AG04450 (cell line): ENCODE data around the gene BBS2. TPM values are rescaled to one million over a fixed set of nuclear protein-coding genes. Genes with fewer than 3 reads are reported as not detected.

Source experiments
- CTCF ChIA-PET: fragments of 300-600, 350-600 bp; formaldehyde crosslinking; extraction: SDS; loops from one replicate; lab custom pipeline; 2022; ENCODE audit warnings: antibody characterized with exemption, inconsistent platforms; lab: Charles Lee
- POLR2A ChIA-PET: fragments of 350-600 bp; formaldehyde crosslinking; extraction: SDS; loops from one replicate; lab custom pipeline; 2021; ENCODE audit warnings: antibody characterized with exemption, inconsistent platforms; lab: Yijun Ruan, JAX
- DNase-seq: peaks from one replicate; pipeline ENCODE4 v3.0.0-alpha.2; 2011; ENCODE audit warnings: low read depth, low spot score
- H3K27ac ChIP-seq: one replicate; pipeline ENCODE4 v1.5.1; 2012; ENCODE audit warnings: low read depth, low read length, control low read depth
- H3K27me3 ChIP-seq: one replicate; pipeline ENCODE4 v1.6.0; 2012; ENCODE audit warnings: low read length; ENCODE audit not compliant: control insufficient read depth, insufficient read depth
- H3K4me3 ChIP-seq: 2 replicates; pipeline ENCODE4 v1.5.1; 2011; ENCODE audit warnings: mild to moderate bottlenecking, low read depth, low read length, control low read depth
- H3K9me3 ChIP-seq: 2 replicates; pipeline ENCODE4 v1.5.1; 2012; ENCODE audit warnings: low read length; ENCODE audit not compliant: control insufficient read depth, insufficient read depth
- polyA plus RNA-seq: library from polyadenylated mRNA; depleted of rRNA; stranded (reverse); fragments of >200 nt; gene quantifications from 2 replicates; pipeline ENCODE4 v1.2.3, GENCODE V29; 2011
- TF ChIP-seq, protein P1 (sequence below): IDR thresholded peaks from 2 replicates; pipeline ENCODE4 v1.5.1; 2011; ENCODE audit warnings: low read depth, low read length, control low read depth, inconsistent platforms

The BBS2 gene
- polyA plus RNA-seq, 1 experiment, result 53.6 TPM

- ChIA-PET POLR2A (no interaction called here), CTCF (no interaction called here)
- TF ChIP-seq, protein P1, sequence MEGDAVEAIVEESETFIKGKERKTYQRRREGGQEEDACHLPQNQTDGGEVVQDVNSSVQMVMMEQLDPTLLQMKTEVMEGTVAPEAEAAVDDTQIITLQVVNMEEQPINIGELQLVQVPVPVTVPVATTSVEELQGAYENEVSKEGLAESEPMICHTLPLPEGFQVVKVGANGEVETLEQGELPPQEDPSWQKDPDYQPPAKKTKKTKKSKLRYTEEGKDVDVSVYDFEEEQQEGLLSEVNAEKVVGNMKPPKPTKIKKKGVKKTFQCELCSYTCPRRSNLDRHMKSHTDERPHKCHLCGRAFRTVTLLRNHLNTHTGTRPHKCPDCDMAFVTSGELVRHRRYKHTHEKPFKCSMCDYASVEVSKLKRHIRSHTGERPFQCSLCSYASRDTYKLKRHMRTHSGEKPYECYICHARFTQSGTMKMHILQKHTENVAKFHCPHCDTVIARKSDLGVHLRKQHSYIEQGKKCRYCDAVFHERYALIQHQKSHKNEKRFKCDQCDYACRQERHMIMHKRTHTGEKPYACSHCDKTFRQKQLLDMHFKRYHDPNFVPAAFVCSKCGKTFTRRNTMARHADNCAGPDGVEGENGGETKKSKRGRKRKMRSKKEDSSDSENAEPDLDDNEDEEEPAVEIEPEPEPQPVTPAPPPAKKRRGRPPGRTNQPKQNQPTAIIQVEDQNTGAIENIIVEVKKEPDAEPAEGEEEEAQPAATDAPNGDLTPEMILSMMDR, result no peak
- Histone ChIP-seq H3K27me3 (peaks cover 8% of the 10 kb centered on the region), H3K4me3 (no peak overlapping the region), H3K9me3 (no peaks in the 10 kb centered on the region), H3K27ac (no peak overlapping the region)
- DNase-seq, result no peak
Measured at GRCh38 chr16:56542039-56542438, 22.2 kb upstream of the BBS2 start.

DNA sequence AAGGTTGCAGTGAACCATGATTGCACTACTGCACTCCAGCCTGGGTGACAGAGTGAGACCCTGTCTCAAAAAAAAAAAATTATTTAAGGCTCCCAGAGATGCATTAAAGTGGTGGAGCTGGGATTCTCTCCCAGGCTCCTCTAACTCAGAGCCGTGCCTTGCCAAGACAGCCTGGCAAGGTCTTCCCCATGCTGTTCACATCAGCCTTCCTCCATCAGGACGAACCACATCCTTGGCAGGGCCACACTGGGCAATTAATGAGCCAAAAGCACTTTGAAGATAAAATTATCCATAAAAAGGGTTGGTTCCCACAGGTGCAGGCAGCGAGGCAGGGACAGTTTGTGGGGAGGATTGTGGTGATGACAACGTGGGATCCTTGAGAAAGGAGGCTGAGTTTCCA is 19.8 kb upstream of the BBS2 start:
- Histone ChIP-seq H3K27ac (no peak overlapping the region), H3K4me3 (no peak overlapping the region), H3K27me3 (peaks cover 12% of the 10 kb centered on the region), H3K9me3 (no peaks in the 10 kb centered on the region)
- ChIA-PET CTCF (interaction anchor here (1.0 kb wide), 1 partner anchor 61 kb away, joined by 3 read pairs; no protein-coding TSS in a partner anchor), POLR2A (no interaction called here)
- no peak for DNase-seq
- TF ChIP-seq, protein P1, result no peak

DNA sequence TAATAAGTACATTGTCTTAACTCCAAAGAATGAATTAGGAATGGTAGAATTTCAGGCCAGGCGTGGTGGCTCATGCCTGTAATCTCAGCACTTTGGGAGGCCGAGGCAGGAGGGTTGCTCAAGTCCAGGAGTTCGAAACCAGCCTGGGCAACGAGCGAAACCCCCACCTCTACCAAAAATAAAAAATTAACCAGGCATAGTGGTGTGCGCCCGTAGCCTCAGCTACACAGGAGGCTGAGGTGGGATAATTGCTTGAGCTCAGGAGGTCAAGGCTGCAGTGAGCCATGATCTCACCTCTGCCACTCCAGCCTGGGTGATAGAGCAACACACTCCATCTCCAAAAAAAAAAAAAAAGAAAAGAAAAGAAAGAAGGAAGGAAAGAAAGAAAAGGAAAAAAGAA is 18.5 kb upstream of the BBS2 start:
- no peak overlapping the region for H3K4me3 ChIP-seq
- no peak overlapping the region for H3K27ac ChIP-seq
- TF ChIP-seq, protein P1, result no peak
- CTCF ChIA-PET, result no interaction called here
- POLR2A ChIA-PET, result no interaction called here
- peaks cover 11% of the 10 kb centered on the region for H3K27me3 ChIP-seq
- H3K9me3 ChIP-seq, result no peaks in the 10 kb centered on the region
- DNase-seq, result no peak

DNA sequence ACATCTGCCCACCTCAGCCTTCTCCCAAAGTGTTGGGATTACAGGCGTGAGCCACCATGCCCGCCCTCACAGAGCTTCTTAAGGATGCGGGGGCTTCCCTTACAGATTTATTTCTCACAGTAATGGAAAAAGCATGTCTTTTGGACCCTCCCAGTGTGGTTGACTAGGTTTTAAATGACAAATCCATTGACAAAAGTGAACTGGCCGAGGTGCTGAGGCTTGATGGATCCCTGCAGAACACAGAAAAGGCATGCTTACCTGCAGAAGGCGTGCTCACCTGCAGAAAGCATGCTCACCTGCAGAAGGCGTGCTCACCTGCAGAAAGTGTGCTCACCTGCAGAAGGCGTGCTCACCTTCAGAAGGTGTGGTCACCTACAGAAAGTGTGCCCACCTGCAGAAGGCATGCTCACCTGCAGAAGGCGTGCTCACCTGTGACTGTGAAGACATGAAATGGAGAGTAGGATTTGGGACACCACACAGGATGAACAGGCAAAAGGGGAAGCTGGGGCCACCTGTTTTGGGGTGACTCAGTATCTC is 15.1 kb upstream of the BBS2 start:
- no peak overlapping the region for H3K27ac ChIP-seq
- no peak overlapping the region for H3K4me3 ChIP-seq
- ChIA-PET POLR2A (no interaction called here), CTCF (no interaction called here)
- TF ChIP-seq, protein P1, result no peak
- H3K27me3 ChIP-seq, result peaks cover 7% of the 10 kb centered on the region
- DNase-seq, result no peak
- no peaks in the 10 kb centered on the region for H3K9me3 ChIP-seq

DNA sequence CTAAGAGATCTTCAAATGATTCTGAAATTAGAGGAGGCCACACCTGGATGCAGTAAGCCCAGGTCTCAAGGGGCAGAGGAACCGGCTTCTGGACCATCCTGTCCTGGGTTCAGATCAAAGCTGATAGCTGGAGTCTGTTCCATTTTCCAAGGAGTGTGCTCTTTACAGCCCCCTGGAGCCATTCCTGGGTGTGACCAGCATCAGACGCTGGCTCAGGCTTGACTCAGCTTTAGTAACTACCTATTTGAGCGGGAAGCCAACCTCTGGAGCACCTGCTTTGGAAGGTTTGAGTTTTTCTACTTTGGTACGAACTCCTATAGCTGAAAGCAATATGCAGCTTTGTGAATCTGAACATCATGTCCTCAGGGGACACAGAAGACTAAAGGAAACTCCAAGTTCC is 12.9 kb upstream of the BBS2 start:
- POLR2A ChIA-PET, result no interaction called here
- Histone ChIP-seq H3K27me3 (peaks cover 7% of the 10 kb centered on the region), H3K9me3 (no peaks in the 10 kb centered on the region), H3K4me3 (no peak overlapping the region), H3K27ac (no peak overlapping the region)
- TF ChIP-seq, protein P1, result no peak
- CTCF ChIA-PET, result no interaction called here
- no peak for DNase-seq
